ENCODE results near the gene ENTR1.

The ENTR1 gene

DNA sequence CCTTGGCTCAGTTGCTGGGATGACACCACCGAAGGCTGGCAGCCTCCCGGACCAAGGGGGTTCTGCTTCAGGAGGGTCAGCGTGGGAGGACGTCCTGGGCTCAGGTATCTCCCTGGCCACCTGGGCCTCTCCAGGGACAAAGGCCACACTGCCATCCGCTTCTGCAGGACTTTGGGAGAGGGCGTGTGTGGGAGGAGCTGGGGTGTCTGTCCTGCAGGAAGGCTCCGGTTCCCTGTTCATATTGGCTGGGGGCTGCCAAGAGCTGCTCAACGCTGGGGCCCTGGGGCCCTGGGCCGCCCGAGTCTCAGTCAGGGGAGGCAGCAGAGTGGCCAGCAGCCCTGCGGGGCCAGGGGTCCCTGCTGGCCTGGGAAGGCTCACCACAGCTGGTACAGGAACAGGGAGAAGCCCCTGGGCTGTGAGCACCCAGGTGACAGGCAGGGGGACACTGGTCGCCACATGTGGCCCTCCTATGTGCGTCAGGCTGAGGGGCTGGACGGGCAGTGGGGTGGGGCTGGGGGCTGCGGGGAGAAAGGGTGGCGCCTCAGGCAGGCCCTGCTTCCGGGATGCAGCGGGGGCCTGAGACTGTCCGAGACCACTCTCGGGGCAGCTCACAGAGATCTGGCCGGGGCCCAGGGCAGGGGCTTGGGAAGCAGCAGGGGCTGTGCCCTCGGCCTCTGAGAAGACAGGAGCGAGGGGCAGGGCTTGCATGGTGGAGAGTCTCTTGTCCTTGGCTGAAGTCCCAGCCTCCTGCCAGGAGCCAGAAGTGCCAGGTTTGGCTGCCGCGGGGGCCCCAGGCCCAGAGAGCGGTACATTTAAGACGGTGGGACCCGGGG is 32.0 kb downstream of the ENTR1 start:
- TF ChIP-seq, protein P1, sequence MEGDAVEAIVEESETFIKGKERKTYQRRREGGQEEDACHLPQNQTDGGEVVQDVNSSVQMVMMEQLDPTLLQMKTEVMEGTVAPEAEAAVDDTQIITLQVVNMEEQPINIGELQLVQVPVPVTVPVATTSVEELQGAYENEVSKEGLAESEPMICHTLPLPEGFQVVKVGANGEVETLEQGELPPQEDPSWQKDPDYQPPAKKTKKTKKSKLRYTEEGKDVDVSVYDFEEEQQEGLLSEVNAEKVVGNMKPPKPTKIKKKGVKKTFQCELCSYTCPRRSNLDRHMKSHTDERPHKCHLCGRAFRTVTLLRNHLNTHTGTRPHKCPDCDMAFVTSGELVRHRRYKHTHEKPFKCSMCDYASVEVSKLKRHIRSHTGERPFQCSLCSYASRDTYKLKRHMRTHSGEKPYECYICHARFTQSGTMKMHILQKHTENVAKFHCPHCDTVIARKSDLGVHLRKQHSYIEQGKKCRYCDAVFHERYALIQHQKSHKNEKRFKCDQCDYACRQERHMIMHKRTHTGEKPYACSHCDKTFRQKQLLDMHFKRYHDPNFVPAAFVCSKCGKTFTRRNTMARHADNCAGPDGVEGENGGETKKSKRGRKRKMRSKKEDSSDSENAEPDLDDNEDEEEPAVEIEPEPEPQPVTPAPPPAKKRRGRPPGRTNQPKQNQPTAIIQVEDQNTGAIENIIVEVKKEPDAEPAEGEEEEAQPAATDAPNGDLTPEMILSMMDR (IDR thresholded peaks at IDR 0.05; ENCODE audit: insufficient read depth, low read length, poor library complexity, severe bottlenecking), result no peak
- H3K27me3 ChIP-seq (replicated peaks; ENCODE audit: control insufficient read depth, insufficient read depth, low read length), result no peaks in the 10 kb centered on the region
- DNase-seq (ENCODE audit: extremely low read depth, insufficient read length), result no peak
- no peak overlapping the region for H3K4me3 ChIP-seq (replicated peaks; ENCODE audit: low read depth, low read length)
- peaks cover 45% of the 10 kb centered on the region for H3K36me3 ChIP-seq (ENCODE audit: control insufficient read depth, insufficient read depth, low read length)

DNA sequence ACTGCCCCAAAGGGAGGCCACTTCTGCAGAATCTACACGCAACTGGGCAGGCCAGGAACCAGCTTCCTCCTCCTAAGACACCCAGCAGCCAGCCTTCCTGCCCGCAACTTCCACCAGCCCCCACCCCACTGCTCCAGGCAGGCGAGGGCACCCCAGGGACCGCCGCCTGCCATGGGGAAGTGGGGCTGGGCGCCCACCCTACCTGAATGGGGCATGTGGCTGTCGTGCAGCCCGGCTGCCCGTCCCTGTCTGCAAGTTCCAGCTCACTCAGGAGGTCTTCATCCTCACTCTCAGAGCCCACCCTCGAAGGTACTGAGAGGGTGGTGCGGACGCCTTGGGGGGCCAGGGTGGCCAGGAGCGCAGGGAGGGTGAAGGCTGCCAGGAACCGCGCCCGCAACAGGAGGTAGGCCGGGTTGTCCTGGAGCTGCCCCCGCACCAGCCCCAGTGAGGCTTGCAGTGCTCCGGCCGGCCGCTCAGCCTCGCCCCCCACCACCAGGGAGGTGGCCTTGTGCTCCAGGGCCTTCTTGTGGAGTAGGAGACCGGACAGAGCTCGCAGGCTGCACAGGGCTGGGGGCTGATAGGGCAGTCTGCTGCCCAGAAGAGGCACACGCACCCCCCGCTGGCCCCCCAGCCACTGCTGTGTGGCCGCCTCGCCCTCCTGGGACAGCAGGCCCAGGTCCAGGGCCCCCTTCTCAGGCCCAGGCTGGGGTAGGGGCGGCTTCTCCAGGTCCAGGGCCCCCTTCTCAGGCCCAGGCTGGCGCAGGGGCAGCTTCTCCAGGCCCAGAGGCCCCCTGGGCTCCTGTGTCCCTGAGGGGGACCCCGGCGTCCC is 32.9 kb downstream of the ENTR1 start:
- TF ChIP-seq, protein P1 (IDR thresholded peaks at IDR 0.05; ENCODE audit: insufficient read depth, low read length, poor library complexity, severe bottlenecking), result no peak
- Histone ChIP-seq H3K36me3 (ENCODE audit: control insufficient read depth, insufficient read depth, low read length) (peaks cover 37% of the 10 kb centered on the region), H3K27me3 (replicated peaks; ENCODE audit: control insufficient read depth, insufficient read depth, low read length) (no peaks in the 10 kb centered on the region)

DNA sequence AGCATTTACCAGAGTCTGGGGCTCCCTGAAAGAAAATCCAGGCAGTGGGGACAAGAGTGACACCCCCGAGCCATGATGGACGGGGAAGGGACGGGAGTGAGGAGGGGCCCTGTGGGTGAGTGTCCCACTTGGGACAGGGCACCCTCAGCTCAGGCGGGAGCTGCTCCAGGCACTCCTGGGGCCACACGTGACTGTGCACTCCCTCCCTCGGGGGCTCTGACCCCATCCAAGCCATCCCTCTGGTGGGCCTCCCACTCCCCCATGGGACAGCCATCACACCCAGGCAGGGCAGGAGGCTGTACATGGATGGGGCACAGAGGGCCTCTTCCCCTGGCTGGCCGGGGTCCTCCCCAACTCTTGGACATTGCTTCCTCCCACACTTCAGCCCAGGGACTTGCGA is 34.0 kb downstream of the ENTR1 start:
- peaks cover 31% of the 10 kb centered on the region for H3K36me3 ChIP-seq (ENCODE audit: control insufficient read depth, insufficient read depth, low read length)
- TF ChIP-seq, protein P1 (IDR thresholded peaks at IDR 0.05; ENCODE audit: insufficient read depth, low read length, poor library complexity, severe bottlenecking), result no peak
- H3K27me3 ChIP-seq (replicated peaks; ENCODE audit: control insufficient read depth, insufficient read depth, low read length), result no peaks in the 10 kb centered on the region
- no peak overlapping the region for H3K4me3 ChIP-seq (replicated peaks; ENCODE audit: low read depth, low read length)
- no peak for DNase-seq (ENCODE audit: extremely low read depth, insufficient read length)

More for the DNA sequence above, 32.9 kb downstream of the ENTR1 start:
- no peak overlapping the region for H3K4me3 ChIP-seq (replicated peaks; ENCODE audit: low read depth, low read length)
- no peak for DNase-seq (ENCODE audit: extremely low read depth, insufficient read length)

DNA sequence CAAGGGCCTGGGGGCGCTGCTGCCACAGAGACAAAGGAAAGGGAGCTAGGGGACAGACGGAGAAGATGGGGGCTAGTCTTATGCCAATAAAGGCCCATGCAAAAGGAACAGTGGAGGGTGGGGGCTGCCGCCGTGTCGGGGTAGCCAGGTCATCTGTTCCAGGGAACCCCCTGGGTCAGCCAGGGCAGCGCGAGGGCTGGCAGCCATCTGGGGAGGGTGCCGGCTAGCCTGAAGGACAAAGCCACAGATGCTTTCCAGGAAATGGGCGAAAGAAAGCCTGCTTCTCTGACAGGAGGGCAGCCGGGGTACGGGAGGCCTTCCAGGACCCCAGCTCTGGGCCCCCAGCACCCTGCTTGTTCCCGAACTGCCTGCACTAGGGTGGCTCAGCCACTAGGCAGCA is 35.3 kb downstream of the ENTR1 start:
- DNase-seq (ENCODE audit: extremely low read depth, insufficient read length), result no peak
- Histone ChIP-seq H3K27me3 (replicated peaks; ENCODE audit: control insufficient read depth, insufficient read depth, low read length) (no peaks in the 10 kb centered on the region), H3K4me3 (replicated peaks; ENCODE audit: low read depth, low read length) (no peak overlapping the region), H3K36me3 (ENCODE audit: control insufficient read depth, insufficient read depth, low read length) (peaks cover 24% of the 10 kb centered on the region)
- TF ChIP-seq, protein P1 (IDR thresholded peaks at IDR 0.05; ENCODE audit: insufficient read depth, low read length, poor library complexity, severe bottlenecking), result no peak

DNA sequence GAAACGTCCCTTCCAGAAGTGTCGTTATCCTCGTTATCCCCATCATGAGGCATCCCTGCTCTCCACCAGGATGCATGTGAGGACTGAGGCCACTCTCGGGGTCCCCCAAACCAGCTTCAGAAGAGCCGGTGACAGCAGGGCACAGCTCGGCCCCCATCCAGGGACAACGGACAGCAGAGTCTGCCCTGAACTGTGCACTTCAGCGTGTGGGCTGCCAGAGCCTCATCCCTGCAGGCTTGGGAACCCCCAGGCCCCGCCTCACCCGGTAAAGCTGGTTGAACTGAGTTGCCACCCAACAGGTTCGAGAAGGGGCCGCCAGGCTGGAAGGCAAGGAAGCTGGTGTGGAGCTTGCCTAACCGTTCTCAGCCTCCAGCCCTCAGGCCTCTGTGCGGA is 36.2 kb downstream of the ENTR1 start:
- Histone ChIP-seq H3K27me3 (replicated peaks; ENCODE audit: control insufficient read depth, insufficient read depth, low read length) (no peaks in the 10 kb centered on the region), H3K36me3 (ENCODE audit: control insufficient read depth, insufficient read depth, low read length) (peaks cover 18% of the 10 kb centered on the region), H3K4me3 (replicated peaks; ENCODE audit: low read depth, low read length) (no peak overlapping the region)
- TF ChIP-seq, protein P1 (IDR thresholded peaks at IDR 0.05; ENCODE audit: insufficient read depth, low read length, poor library complexity, severe bottlenecking), result no peak
- no peak for DNase-seq (ENCODE audit: extremely low read depth, insufficient read length)
